Pancreas (tissue), 10 donors: ENCODE results near the gene FRMPD2. TPM values are rescaled to one million over a fixed set of nuclear protein-coding genes. Genes with fewer than 3 reads are reported as not detected.

Experiments
- ATAC-seq, 4 donors: fragments of 200-7000 bp; cut with Tn5 transposase; one replicate each; pipeline versions ENCODE4 v1.8.0 to v1.9.1; 2020; ENCODE audit warnings: mild to moderate bottlenecking in 4 of 4, moderate library complexity in 4 of 4
- DNase-seq, 6 donors: peaks; one replicate each; pipeline ENCODE4 v3.0.0-alpha.2; 2020
- FAIRE-seq: peaks from 2 replicates; lab custom pipeline; 2012; peaks lifted over from hg19 to GRCh38; lab: Jason Lieb, UNC
- H3K27ac ChIP-seq, 4 donors: fragments of 200-600 bp; sonication (generic); 1 replicate in 3 of 4; 2 replicates in 1 of 4; pipeline versions ENCODE4 v1.5.0 to v1.8.0; 2020
- H3K27me3 ChIP-seq, 4 donors: fragments of 200-600 bp; one replicate each; pipeline ENCODE4 v1.8.0; 2021
- H3K36me3 ChIP-seq, 3 donors: fragments of 200-600 bp; sonication (generic) in 1 of 3; one replicate each; pipeline versions ENCODE4 v1.5.0 to v1.8.0; 2020 to 2021
- H3K4me1 ChIP-seq, 3 donors: fragments of 200-600 bp; one replicate each; pipeline ENCODE4 v1.8.0; 2021
- H3K4me3 ChIP-seq, 4 donors: fragments of 200-600 bp; sonication (generic) in 2 of 4; one replicate each; pipeline versions ENCODE4 v1.5.0 to v1.8.0; 2020 to 2021
- H3K9me3 ChIP-seq, 4 donors: fragments of 200-600 bp; one replicate each; pipeline ENCODE4 v1.8.0; 2021
- WGBS, 2 donors: extraction: QIAGEN DNeasy Blood & Tissue Kit; methylation state at CpG; one replicate each; pipeline ENCODE4 v1.1.7; 2013; 5-methylcytosine and 5-hydroxymethylcytosine counted together
- intact Hi-C, 3 donors: fragments of 100-400 bp; cut with DNase I; formaldehyde crosslinking; loops; one replicate each; pipeline versions ENCODE4 v1.11.1 to v1.14.2; 2022
- polyA plus RNA-seq, 2 donors: library from polyadenylated mRNA; stranded (reverse); fragments of 200-250 nt; gene quantifications; one replicate each; pipeline ENCODE4 v1.2.3, GENCODE V29; 2013
- total RNA-seq, 6 donors: library from RNA; stranded (reverse); fragmentation: NEBNext Ultra II Directional in 4 of 6; extraction: Animal tissue kit (Norgen Biotek cat#: 25700) in 4 of 6; gene quantifications; one replicate each; pipeline versions ENCODE4 v1.2.1 to v1.2.4, GENCODE V29; 2021 to 2023
- TF ChIP-seq, protein P1 (sequence below), 4 donors: fragments of 200-600 bp; sonication (generic) in 3 of 4; IDR thresholded peaks; one replicate each; pipeline versions ENCODE4 v1.5.0 to v1.8.0; 2021; ENCODE audit warnings: antibody characterized with exemption in 4 of 4
- donor health status: healthy with polysubstance abuse.
- donor health status: DM: no; HTN: no; CAD: no; lungs with moderate emphysema.
- donor health status: DM: no; HTN: no; CAD: no.
- donor health status: control.
- donor health status: control.
- donor health status: Bipolar disorder and iron deficiency.
- donor health status: DM: yes; HTN: yes; CAD: no.
- donor health status: DM: no; HTN: no; CAD: no.
- donor health status: DM: no; HTN: no; CAD: no.
- donor health status: DM: yes; HTN: yes; CAD: no.

Gene FRMPD2
- total and polyA plus RNA-seq, 8 donors = 0.08 to 0.47 (median 0.24) TPM

- ATAC-seq = peak; percentile 63 to 84 (median 72)
- no peak for FAIRE-seq
- Histone ChIP-seq H3K27ac (no peak overlapping the region), H3K4me3 (no peak overlapping the region), H3K36me3 (no peaks in the 10 kb centered on the region), H3K27me3 (no peaks in the 10 kb centered on the region), H3K9me3 (no peaks in the 10 kb centered on the region), H3K4me1 (peaks cover 0 to 12% (median 4%) of the 10 kb centered on the region in 3 donors)
- TF ChIP-seq, protein P1, sequence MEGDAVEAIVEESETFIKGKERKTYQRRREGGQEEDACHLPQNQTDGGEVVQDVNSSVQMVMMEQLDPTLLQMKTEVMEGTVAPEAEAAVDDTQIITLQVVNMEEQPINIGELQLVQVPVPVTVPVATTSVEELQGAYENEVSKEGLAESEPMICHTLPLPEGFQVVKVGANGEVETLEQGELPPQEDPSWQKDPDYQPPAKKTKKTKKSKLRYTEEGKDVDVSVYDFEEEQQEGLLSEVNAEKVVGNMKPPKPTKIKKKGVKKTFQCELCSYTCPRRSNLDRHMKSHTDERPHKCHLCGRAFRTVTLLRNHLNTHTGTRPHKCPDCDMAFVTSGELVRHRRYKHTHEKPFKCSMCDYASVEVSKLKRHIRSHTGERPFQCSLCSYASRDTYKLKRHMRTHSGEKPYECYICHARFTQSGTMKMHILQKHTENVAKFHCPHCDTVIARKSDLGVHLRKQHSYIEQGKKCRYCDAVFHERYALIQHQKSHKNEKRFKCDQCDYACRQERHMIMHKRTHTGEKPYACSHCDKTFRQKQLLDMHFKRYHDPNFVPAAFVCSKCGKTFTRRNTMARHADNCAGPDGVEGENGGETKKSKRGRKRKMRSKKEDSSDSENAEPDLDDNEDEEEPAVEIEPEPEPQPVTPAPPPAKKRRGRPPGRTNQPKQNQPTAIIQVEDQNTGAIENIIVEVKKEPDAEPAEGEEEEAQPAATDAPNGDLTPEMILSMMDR (IDR thresholded peaks at IDR 0.05) = peak; percentile 33 to 63 (median 55)
- WGBS, 2 donors = 33 to 36% methylated on average over 9 of the region's 9 CpGs
- DNase-seq = peak in 5 of 6 donors; percentile 30 to 74 (median 42)
- intact Hi-C loops = no loop called here
Observed at GRCh38 chr10:48289501-48290238, 15.2 kb upstream of the FRMPD2 start.

GRCh38 chr10:48288661-48289060 lies 14.2 kb upstream of the FRMPD2 start:
- 91 to 94% methylated on average over 7 of the region's 7 CpGs for WGBS, 2 donors
- Histone ChIP-seq H3K27ac (peak overlapping the region in 1 of 4 donors; percentile 60), H3K4me3 (no peak overlapping the region), H3K27me3 (no peaks in the 10 kb centered on the region), H3K4me1 (peaks cover 0 to 12% (median 4%) of the 10 kb centered on the region in 3 donors), H3K36me3 (no peaks in the 10 kb centered on the region), H3K9me3 (no peaks in the 10 kb centered on the region)
- ATAC-seq = no peak
- TF ChIP-seq, protein P1 (IDR thresholded peaks at IDR 0.05) = no peak
- no peak for DNase-seq
- no peak for FAIRE-seq
- intact Hi-C loops = no loop called here

DNA sequence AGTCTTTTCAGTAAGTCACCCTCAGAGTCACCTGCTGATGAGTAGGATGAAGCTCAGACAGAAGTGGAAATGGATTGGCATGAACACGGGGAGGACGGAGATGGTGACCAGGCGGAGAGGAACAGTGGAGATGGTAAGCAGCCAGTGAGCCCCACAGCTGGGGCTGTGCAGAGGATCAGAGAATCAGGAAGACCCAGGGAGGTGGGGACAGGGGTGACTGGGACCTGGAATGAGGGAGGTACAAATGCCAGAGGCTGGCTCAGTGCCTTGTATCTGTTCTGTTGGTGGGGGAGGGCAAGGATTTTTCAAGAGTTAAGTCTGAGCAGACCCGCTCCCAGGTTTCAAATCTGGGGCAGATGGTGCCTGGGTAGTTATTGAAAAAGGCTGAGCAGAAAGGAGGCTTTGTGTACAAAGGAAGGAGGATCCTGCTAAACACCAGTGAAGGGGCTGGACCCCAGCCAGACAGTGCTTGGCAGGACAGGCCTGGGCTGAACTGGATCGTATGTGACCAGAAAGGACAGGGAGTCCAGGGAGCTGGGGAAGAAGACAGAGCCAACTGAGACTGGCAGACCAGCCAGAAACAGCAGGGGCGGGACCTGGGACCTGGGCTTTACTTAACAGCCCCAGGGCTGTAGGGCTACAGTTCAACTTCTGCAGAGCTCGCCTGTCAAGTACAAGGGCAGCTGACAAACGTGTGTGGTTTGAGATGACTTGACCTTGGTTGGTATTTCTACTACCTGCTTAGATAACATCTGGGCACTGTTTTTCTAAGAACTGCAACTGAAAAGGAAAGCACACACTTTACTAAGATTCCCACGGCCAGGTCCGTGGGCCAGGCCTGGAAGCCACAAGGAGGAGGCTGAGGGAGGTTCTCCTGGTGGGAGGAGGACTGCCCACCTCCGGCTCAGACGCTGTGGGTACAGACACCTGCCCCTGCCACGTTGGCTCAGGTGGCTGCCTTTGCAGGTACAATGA lies 13.2 kb upstream of the FRMPD2 start:
- peak; percentile 49 to 85 (median 62) for DNase-seq
- H3K4me3 ChIP-seq = no peak overlapping the region
- intact Hi-C loops = no loop called here
- peak overlapping the region in 2 of 4 donors; percentile 58 to 60 for H3K27ac ChIP-seq
- H3K27me3 ChIP-seq = no peaks in the 10 kb centered on the region
- FAIRE-seq = no peak
- 35 to 38% methylated on average over 13 of the region's 13 CpGs for WGBS, 2 donors
- TF ChIP-seq, protein P1 (IDR thresholded peaks at IDR 0.05) = no peak
- no peaks in the 10 kb centered on the region for H3K36me3 ChIP-seq
- peaks cover 0 to 12% (median 4%) of the 10 kb centered on the region in 3 donors for H3K4me1 ChIP-seq
- H3K9me3 ChIP-seq = no peaks in the 10 kb centered on the region
- ATAC-seq = peak; percentile 72 to 90 (median 82)

DNA sequence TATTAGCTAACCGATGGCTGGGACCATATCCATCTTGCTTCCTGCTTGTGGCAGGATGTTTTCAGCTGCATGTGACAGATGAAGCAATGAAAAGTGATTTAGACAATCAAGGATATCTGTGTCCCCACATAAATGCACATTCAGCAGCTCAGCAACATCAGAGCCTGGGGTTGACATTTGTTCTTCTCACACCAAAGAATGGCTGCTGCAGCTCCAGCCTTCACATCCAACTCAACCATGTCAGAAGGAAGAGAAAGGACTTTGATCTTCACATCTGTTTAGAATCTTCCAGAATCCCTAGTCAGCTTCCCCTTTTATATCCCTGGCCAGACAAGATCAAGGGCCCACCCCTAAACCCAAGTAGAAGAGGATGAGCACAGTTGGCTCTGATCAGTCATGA lies 11.9 kb upstream of the FRMPD2 start:
- Histone ChIP-seq H3K4me1 (peaks cover 0 to 12% (median 4%) of the 10 kb centered on the region in 3 donors), H3K27ac (no peak overlapping the region), H3K4me3 (no peak overlapping the region), H3K36me3 (no peaks in the 10 kb centered on the region), H3K9me3 (no peaks in the 10 kb centered on the region), H3K27me3 (no peaks in the 10 kb centered on the region)
- TF ChIP-seq, protein P1 (IDR thresholded peaks at IDR 0.05) = no peak
- 92 to 94% methylated on average over 1 of the region's 1 CpG for WGBS, 2 donors
- intact Hi-C loops = no loop called here
- no peak for ATAC-seq
- DNase-seq = no peak
- no peak for FAIRE-seq
